ENCODE measurements around the gene APBA2. TPM values are rescaled to one million over a fixed set of nuclear protein-coding genes. Genes with fewer than 3 reads are reported as not detected.

The APBA2 gene
- total RNA-seq, 1 donor from 2014 or later = 26.4 TPM

- Mint-ChIP-seq H3K4me1 (ENCODE audit: low read depth) (peaks cover 16% of the 10 kb centered on the region), H3K27me3 (ENCODE audit: low read depth) (no peaks in the 10 kb centered on the region), H3K4me3 (ENCODE audit: unreplicated experiment) (peak overlapping the region; percentile 15), H3K27ac (ENCODE audit: unreplicated experiment) (peak overlapping the region; percentile 71), H3K9me3 (ENCODE audit: low read depth) (no peaks in the 10 kb centered on the region), H3K36me3 (ENCODE audit: low read depth) (peaks cover 6% of the 10 kb centered on the region)
- no peak for DNase-seq (ENCODE audit: low spot score)
- TF ChIP-seq CTCF (IDR thresholded peaks at IDR 0.05) = no peak
Measured at GRCh38 chr15:28993051-28993719, 107.4 kb downstream of the APBA2 start.

- DNase-seq (ENCODE audit: low spot score) = no peak
- H3K4me1 Mint-ChIP-seq (ENCODE audit: low read depth) = peaks cover 16% of the 10 kb centered on the region
- H3K27me3 Mint-ChIP-seq (ENCODE audit: low read depth) = no peaks in the 10 kb centered on the region
Measured at GRCh38 chr15:28993720-28994053, 107.9 kb downstream of the APBA2 start.

GRCh38 chr15:28994142-28994830, 108.5 kb downstream of the APBA2 start:
- Mint-ChIP-seq H3K27me3 (ENCODE audit: low read depth) (no peaks in the 10 kb centered on the region), H3K36me3 (ENCODE audit: low read depth) (peaks cover 6% of the 10 kb centered on the region), H3K27ac (ENCODE audit: unreplicated experiment) (no peak overlapping the region), H3K9me3 (ENCODE audit: low read depth) (no peaks in the 10 kb centered on the region), H3K4me3 (ENCODE audit: unreplicated experiment) (no peak overlapping the region), H3K4me1 (ENCODE audit: low read depth) (peaks cover 16% of the 10 kb centered on the region)
- TF ChIP-seq CTCF (IDR thresholded peaks at IDR 0.05) = no peak
- no peak for DNase-seq (ENCODE audit: low spot score)

More at GRCh38 chr15:28993720-28994053, 107.9 kb downstream of the APBA2 start:
- Mint-ChIP-seq H3K36me3 (ENCODE audit: low read depth) (peaks cover 6% of the 10 kb centered on the region), H3K9me3 (ENCODE audit: low read depth) (no peaks in the 10 kb centered on the region), H3K27ac (ENCODE audit: unreplicated experiment) (peak overlapping the region; percentile 71), H3K4me3 (ENCODE audit: unreplicated experiment) (no peak overlapping the region)
- no peak for TF ChIP-seq CTCF (IDR thresholded peaks at IDR 0.05)

- Mint-ChIP-seq H3K4me3 (ENCODE audit: unreplicated experiment) (no peak overlapping the region), H3K27me3 (ENCODE audit: low read depth) (no peaks in the 10 kb centered on the region), H3K9me3 (ENCODE audit: low read depth) (no peaks in the 10 kb centered on the region), H3K4me1 (ENCODE audit: low read depth) (peaks cover 16% of the 10 kb centered on the region), H3K36me3 (ENCODE audit: low read depth) (peaks cover 6% of the 10 kb centered on the region), H3K27ac (ENCODE audit: unreplicated experiment) (no peak overlapping the region)
- no peak for DNase-seq (ENCODE audit: low spot score)
- TF ChIP-seq CTCF (IDR thresholded peaks at IDR 0.05) = no peak
Measured at GRCh38 chr15:28994831-28995596, 109.2 kb downstream of the APBA2 start.

GRCh38 chr15:28995705-28996104, 109.9 kb downstream of the APBA2 start:
- H3K27me3 Mint-ChIP-seq (ENCODE audit: low read depth) = no peaks in the 10 kb centered on the region
- H3K4me3 Mint-ChIP-seq (ENCODE audit: unreplicated experiment) = no peak overlapping the region
- no peak for DNase-seq (ENCODE audit: low spot score)
- H3K9me3 Mint-ChIP-seq (ENCODE audit: low read depth) = no peaks in the 10 kb centered on the region
- peaks cover 6% of the 10 kb centered on the region for H3K36me3 Mint-ChIP-seq (ENCODE audit: low read depth)
- TF ChIP-seq CTCF (IDR thresholded peaks at IDR 0.05) = no peak
- H3K27ac Mint-ChIP-seq (ENCODE audit: unreplicated experiment) = no peak overlapping the region
- peaks cover 16% of the 10 kb centered on the region for H3K4me1 Mint-ChIP-seq (ENCODE audit: low read depth)

All from chondrocyte (in vitro differentiated cells).